ENCODE data around the gene SPRY4.

DNA sequence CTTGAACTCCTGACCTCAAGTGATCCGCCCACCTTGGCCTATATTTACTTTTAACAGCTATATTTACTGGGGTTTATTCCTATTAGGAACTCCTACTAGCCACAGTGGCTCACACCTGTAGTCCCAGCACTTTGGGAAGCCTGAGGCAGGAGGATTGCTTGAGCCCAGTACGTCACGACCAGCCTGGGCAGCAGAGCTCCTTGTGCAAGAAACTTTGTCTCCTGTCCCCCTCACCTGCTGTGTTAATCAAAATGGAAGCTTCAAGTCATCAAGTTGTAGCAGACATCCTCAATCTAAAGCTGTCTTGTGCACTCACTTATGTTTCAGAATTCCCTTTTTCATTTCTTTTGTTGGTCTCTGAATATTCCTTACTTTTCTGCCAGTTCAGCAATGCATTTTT, 15.0 kb upstream of the SPRY4 start:
- TF ChIP-seq POLR2A (IDR thresholded peaks at IDR 0.05; ENCODE audit: low read depth, low read length) (no peak), POLR2AphosphoS5 (IDR thresholded peaks at IDR 0.05; ENCODE audit: low read depth, low read length) (no peak), TAF1 (IDR thresholded peaks at IDR 0.05; ENCODE audit: borderline replicate concordance, low read depth, low read length) (no peak)

Data from GM12892 (cell line).